Activated CD4-positive, CD25-positive, alpha-beta regulatory T cell treated with anti-CD3 and anti-CD28 coated beads, Interleukin-2, amount 50 U/mL, for 72 hours (primary cell): Measurements from ENCODE around the gene LRRK1.

ENCODE experiments used
- DNase-seq: peaks from one replicate; pipeline ENCODE4 v3.0.0; 2021

The LRRK1 gene

GRCh38 chr15:100913961-100914360, 5.2 kb upstream of the LRRK1 start:
- DNase-seq = no peak

GRCh38 chr15:100914876-100915275, 4.3 kb upstream of the LRRK1 start:
- no peak for DNase-seq

GRCh38 chr15:100918034-100918689, 995 bp upstream of the LRRK1 start:
- peak; percentile 74 for DNase-seq

- DNase-seq = no peak
These were observed 586 bp downstream of the LRRK1 start for GRCh38 chr15:100919481-100920405.

GRCh38 chr15:100920516-100921135, 1.5 kb downstream of the LRRK1 start:
- no peak for DNase-seq

GRCh38 chr15:100922192-100923040, 3.3 kb downstream of the LRRK1 start:
- no peak for DNase-seq

- DNase-seq = no peak
These were observed 3.9 kb downstream of the LRRK1 start for GRCh38 chr15:100923076-100923475.

- no peak for DNase-seq
These were observed 4.7 kb downstream of the LRRK1 start for GRCh38 chr15:100923902-100924301.

GRCh38 chr15:100924436-100924835, 5.3 kb downstream of the LRRK1 start:
- no peak for DNase-seq

GRCh38 chr15:100925480-100925879, 6.3 kb downstream of the LRRK1 start:
- no peak for DNase-seq

- no peak for DNase-seq
These were observed 7.1 kb downstream of the LRRK1 start for GRCh38 chr15:100926258-100926657.

GRCh38 chr15:100926971-100927756, 8.0 kb downstream of the LRRK1 start:
- DNase-seq = no peak

GRCh38 chr15:100928632-100929280, 9.6 kb downstream of the LRRK1 start:
- no peak for DNase-seq

GRCh38 chr15:100929641-100930042, 10.5 kb downstream of the LRRK1 start:
- DNase-seq = no peak

GRCh38 chr15:100930306-100930848, 11.2 kb downstream of the LRRK1 start:
- no peak for DNase-seq

- no peak for DNase-seq
These were observed 12.2 kb downstream of the LRRK1 start for GRCh38 chr15:100931143-100931890.

GRCh38 chr15:100932676-100933348, 13.7 kb downstream of the LRRK1 start:
- DNase-seq = no peak

GRCh38 chr15:100934166-100934565, 15.0 kb downstream of the LRRK1 start:
- DNase-seq = no peak

GRCh38 chr15:100934726-100935125, 15.6 kb downstream of the LRRK1 start:
- DNase-seq = no peak

- DNase-seq = no peak
These were observed 18.0 kb downstream of the LRRK1 start for GRCh38 chr15:100937171-100937570.
